DOHH2 (cell line): ENCODE results near the gene EFL1.

Experiments
- H3F3A ChIP-seq: fragments of 200-600 bp; sonication (generic), shearing (Covaris generic); 2 replicates; pipeline ENCODE4 v1.6.0; 2016; ENCODE audit warnings: antibody characterized with exemption, mild to moderate bottlenecking; ENCODE audit not compliant: control insufficient read depth, insufficient read depth
- H3K27ac ChIP-seq: fragments of 200-600 bp; sonication (generic); 2 replicates; pipeline ENCODE4 v1.5.1; 2014; ENCODE audit warnings: low read depth, mild to moderate bottlenecking, low read length, moderate library complexity
- H3K27me3 ChIP-seq: fragments of 200-600 bp; sonication (generic); 2 replicates; pipeline ENCODE4 v1.6.1; 2014; ENCODE audit warnings: mild to moderate bottlenecking, low read length, mixed read lengths; ENCODE audit not compliant: control insufficient read depth
- H3K36me3 ChIP-seq: fragments of 200-600 bp; sonication (generic); 2 replicates; pipeline ENCODE4 v1.6.1; 2014; ENCODE audit warnings: mild to moderate bottlenecking, low read length, moderate library complexity, mixed read lengths; ENCODE audit not compliant: control insufficient read depth
- H3K4me1 ChIP-seq: fragments of 200-600 bp; sonication (generic); 2 replicates; pipeline ENCODE4 v1.6.1; 2014; ENCODE audit warnings: mild to moderate bottlenecking, low read length, mixed read lengths; ENCODE audit not compliant: control insufficient read depth
- H3K4me2 ChIP-seq: fragments of 200-600 bp; sonication (generic); 2 replicates; pipeline ENCODE4 v1.6.0; 2014; ENCODE audit warnings: mild to moderate bottlenecking, low read length, moderate library complexity
- H3K4me3 ChIP-seq: fragments of 200-600 bp; sonication (generic); 2 replicates; pipeline ENCODE4 v1.5.1; 2014; ENCODE audit warnings: mild to moderate bottlenecking, low read length, mixed read lengths
- H3K79me2 ChIP-seq: fragments of 200-600 bp; sonication (generic); 2 replicates; pipeline ENCODE4 v1.6.1; 2014; ENCODE audit warnings: mild to moderate bottlenecking, low read length, mixed read lengths; ENCODE audit not compliant: control insufficient read depth
- H3K9me2 ChIP-seq: fragments of 200-600 bp; sonication (generic); replicated peaks from 2 replicates; pipeline ENCODE4 v1.6.1; 2014; ENCODE audit warnings: mild to moderate bottlenecking, low read length, mixed read lengths; ENCODE audit not compliant: control insufficient read depth
- H3K9me3 ChIP-seq: fragments of 200-600 bp; sonication (generic); 2 replicates; pipeline ENCODE4 v1.6.1; 2014; ENCODE audit warnings: antibody characterized with exemption, low read length, mixed read lengths; ENCODE audit not compliant: control insufficient read depth, insufficient read depth
- H4K20me1 ChIP-seq: fragments of 200-600 bp; sonication (generic); 2 replicates; pipeline ENCODE4 v1.6.0; 2014; ENCODE audit warnings: low read depth, mild to moderate bottlenecking, antibody characterized with exemption, low read length, moderate library complexity; ENCODE audit not compliant: control insufficient read depth, insufficient read depth
- CTCF ChIP-seq: fragments of 200-600 bp; sonication (generic); IDR thresholded peaks from one replicate; pipeline ENCODE4 v1.5.1; 2014; ENCODE audit warnings: antibody characterized with exemption, mild to moderate bottlenecking, low read depth, low read length; ENCODE audit not compliant: poor library complexity, severe bottlenecking
- EZH2phosphoT487 ChIP-seq: fragments of 200-600 bp; sonication (generic); IDR thresholded peaks from 2 replicates; pipeline ENCODE4 v1.6.1; 2017; ENCODE audit warnings: borderline replicate concordance, mild to moderate bottlenecking, antibody characterized with exemption, low read length, moderate library complexity, mixed read lengths

The EFL1 gene

DNA sequence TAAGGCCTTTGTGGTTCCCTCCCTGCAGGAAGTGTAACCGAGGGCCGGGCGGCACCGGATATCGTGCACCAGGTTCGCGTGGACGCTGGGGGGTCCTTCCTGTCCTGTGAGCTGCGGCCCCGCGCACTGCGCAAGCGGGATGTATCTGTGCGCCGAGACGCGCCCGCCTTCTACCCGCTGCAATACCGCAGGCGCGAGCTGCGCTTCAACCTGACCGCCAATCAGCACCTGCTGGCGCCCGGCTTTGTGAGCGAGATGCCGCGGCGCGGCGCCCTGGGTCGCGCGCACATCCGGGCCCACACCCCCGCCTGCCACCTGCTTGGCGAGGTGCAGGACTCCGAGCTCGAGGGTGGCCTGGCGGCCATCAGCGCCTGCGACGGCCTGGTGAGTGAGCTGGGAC is 36.0 kb upstream of the EFL1 start:
- TF ChIP-seq EZH2phosphoT487 (no peak), CTCF (no peak)
- Histone ChIP-seq H3K27me3 (no peaks in the 10 kb centered on the region), H3K36me3 (no peaks in the 10 kb centered on the region), H3K27ac (no peak overlapping the region), H3F3A (no peaks in the 10 kb centered on the region), H3K9me3 (no peaks in the 10 kb centered on the region), H3K79me2 (no peaks in the 10 kb centered on the region), H3K4me3 (no peak overlapping the region), H3K4me2 (no peak overlapping the region), H4K20me1 (no peaks in the 10 kb centered on the region), H3K9me2 (no peaks in the 10 kb centered on the region), H3K4me1 (no peaks in the 10 kb centered on the region)

GRCh38 chr15:82298032-82298431 is 35.5 kb upstream of the EFL1 start:
- no peaks in the 10 kb centered on the region for H3K9me3 ChIP-seq
- no peak overlapping the region for H3K4me2 ChIP-seq
- H3K79me2 ChIP-seq: no peaks in the 10 kb centered on the region
- H4K20me1 ChIP-seq: no peaks in the 10 kb centered on the region
- no peak for TF ChIP-seq EZH2phosphoT487
- TF ChIP-seq CTCF: no peak
- H3K27ac ChIP-seq: no peak overlapping the region
- no peaks in the 10 kb centered on the region for H3K9me2 ChIP-seq
- H3F3A ChIP-seq: no peaks in the 10 kb centered on the region
- H3K27me3 ChIP-seq: no peaks in the 10 kb centered on the region
- H3K36me3 ChIP-seq: no peaks in the 10 kb centered on the region
- no peaks in the 10 kb centered on the region for H3K4me1 ChIP-seq
- H3K4me3 ChIP-seq: no peak overlapping the region

DNA sequence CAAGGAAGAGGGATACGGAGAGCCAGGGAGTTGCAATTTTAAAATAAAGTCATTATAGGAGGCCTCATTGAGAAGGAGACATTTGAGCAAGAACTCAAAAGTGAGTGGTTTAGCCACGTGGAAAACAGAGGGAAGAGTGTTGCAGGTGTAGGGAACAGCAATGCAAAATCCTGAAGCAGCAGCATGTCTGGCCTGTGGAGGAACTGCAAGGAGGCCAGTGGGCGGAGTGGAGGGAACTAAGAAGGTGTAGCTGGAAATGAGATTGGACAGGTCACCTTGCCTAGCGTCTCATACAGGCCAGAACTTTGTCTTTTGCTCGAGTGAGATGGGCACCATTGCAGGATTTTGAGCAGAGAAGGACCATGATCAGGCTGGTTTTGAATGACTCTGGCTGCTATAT is 35.0 kb upstream of the EFL1 start:
- no peaks in the 10 kb centered on the region for H3F3A ChIP-seq
- H3K4me3 ChIP-seq: no peak overlapping the region

More for the DNA sequence above, 35.0 kb upstream of the EFL1 start:
- TF ChIP-seq EZH2phosphoT487 (no peak), CTCF (no peak)
- Histone ChIP-seq H3K4me2 (no peak overlapping the region), H3K79me2 (no peaks in the 10 kb centered on the region), H3K27ac (no peak overlapping the region), H3K27me3 (no peaks in the 10 kb centered on the region), H3K9me3 (no peaks in the 10 kb centered on the region), H4K20me1 (no peaks in the 10 kb centered on the region), H3K9me2 (no peaks in the 10 kb centered on the region), H3K36me3 (no peaks in the 10 kb centered on the region), H3K4me1 (no peaks in the 10 kb centered on the region)
